HG03175 (cell line): Measurements from ENCODE around the gene CD8B.

ENCODE experiments used
- ATAC-seq: cut with Tn5 transposase; IDR thresholded peaks from one replicate; pipeline ENCODE4 v1.9.1; 2021; ENCODE audit warnings: mild to moderate bottlenecking, moderate library complexity; ENCODE audit not compliant: unreplicated experiment

The CD8B gene

GRCh38 chr2:86775338-86775737, 86.3 kb downstream of the CD8B start:
- ATAC-seq, result no peak

GRCh38 chr2:86774862-86775261, 86.8 kb downstream of the CD8B start:
- ATAC-seq, result no peak

GRCh38 chr2:86772611-86773010, 89.1 kb downstream of the CD8B start:
- no peak for ATAC-seq

- ATAC-seq, result no peak
Measured at GRCh38 chr2:86770816-86771301, 90.8 kb downstream of the CD8B start.

GRCh38 chr2:86769838-86770237, 91.8 kb downstream of the CD8B start:
- ATAC-seq, result no peak

GRCh38 chr2:86768189-86768949, 93.3 kb downstream of the CD8B start:
- no peak for ATAC-seq
